Measurements from ENCODE around the gene ZNF80. TPM values are rescaled to one million over a fixed set of nuclear protein-coding genes. Genes with fewer than 3 reads are reported as not detected.
A peak's percentile ranks its signal among the peaks of the same experiment; 100 is the strongest.

ZNF80 gene
- total and polyA plus RNA-seq, 2 of the 8 experiments (the other 6 are each of a cell fraction or from before 2014, with no cell fraction given) = not detected

GRCh38 chr3:114213292-114213626 is 24.1 kb downstream of the ZNF80 start:
- no peak overlapping the region for H3K18ac ChIP-seq (ENCODE audit: extremely low read depth, low read length)
- H2BK5ac ChIP-seq (ENCODE audit: low read depth, low read length) = peak overlapping the region; percentile 79; the same call in 1 of the 2 replicates
- no peak overlapping the region for H2BK20ac ChIP-seq (ENCODE audit: low read length)
- peaks cover 0 to 4% (median 1%) of the 10 kb centered on the region in 4 experiments; a peak in 3 of 7 replicates for H3K27me3 ChIP-seq (replicated peaks in 1 of 4; ENCODE audit: control insufficient read depth in 3 of 4, extremely low read depth in 1 of 4, insufficient read depth in 3 of 4, low read length in 3 of 4)
- TF ChIP-seq CBX8 (IDR thresholded peaks at IDR 0.05; ENCODE audit: borderline replicate concordance, low read depth, low read length) (no peak), SAP30 (IDR thresholded peaks at IDR 0.05; ENCODE audit: insufficient read depth, insufficient replicate concordance, low read length) (no peak), YY1 (IDR thresholded peaks at IDR 0.05; ENCODE audit: low read depth, low read length) (no peak), EP300 (IDR thresholded peaks at IDR 0.05; ENCODE audit: borderline replicate concordance in 1 of 2, low read depth in 2 of 2, low read length in 2 of 2) (no peak), SIRT6 (IDR thresholded peaks at IDR 0.05; ENCODE audit: low read length) (no peak), CBX5 (IDR thresholded peaks at IDR 0.05; ENCODE audit: low read depth, low read length) (no peak)
- H3K56ac ChIP-seq (replicated peaks; ENCODE audit: insufficient read length, low read depth, low read length) = no peak overlapping the region
- no peaks in the 10 kb centered on the region for H3K79me1 ChIP-seq (ENCODE audit: low read depth, low read length)
- no peaks in the 10 kb centered on the region for H4K20me1 ChIP-seq (replicated peaks in 1 of 2; ENCODE audit: control insufficient read depth in 1 of 2, insufficient read depth in 2 of 2, low read length in 2 of 2)
- POLR2A ChIA-PET (ENCODE audit: partially characterized antibody) = interaction anchor here (0.7 kb wide), 1 partner anchor 77 kb away, joined by 3 read pairs; no protein-coding TSS in a partner anchor
- no peaks in the 10 kb centered on the region for H3K36me3 ChIP-seq (ENCODE audit: control insufficient read depth in 2 of 4, insufficient read depth in 4 of 4, low read length in 3 of 4)
- CTCF ChIA-PET (ENCODE audit: partially characterized antibody) = interaction anchor here (0.5 to 1.1 kb wide), 8 partner anchors 9 to 1136 kb away, joined by 3 to 4 read pairs (median 3); no protein-coding TSS in a partner anchor
- DNase-seq (ENCODE audit: low read depth in 1 of 2, low spot score in 2 of 2) = no peak
- H3K4me2 ChIP-seq (ENCODE audit: insufficient read depth in 1 of 2, low read depth in 2 of 2, low read length in 2 of 2) = peak overlapping the region; percentile 7 to 48; a peak in 1 of 4 replicates
- no peak overlapping the region for H2BK120ac ChIP-seq (replicated peaks; ENCODE audit: low read depth, low read length)
- no peak overlapping the region for H3K14ac ChIP-seq (ENCODE audit: insufficient read length)
- no peaks in the 10 kb centered on the region; the same call in 1 of the 2 replicates for H3K23me2 ChIP-seq (ENCODE audit: low read depth, low read length)
- no peak for FAIRE-seq
- no peak overlapping the region for H3K4ac ChIP-seq (replicated peaks; ENCODE audit: insufficient read length, low read depth, low read length)
- H4K5ac ChIP-seq (ENCODE audit: insufficient read length, low read depth, low read length) = no peak overlapping the region
- H3K4me3 ChIP-seq (ENCODE audit: extremely low read depth in 1 of 4, insufficient read depth in 2 of 4, low read depth in 3 of 4, low read length in 4 of 4) = no peak overlapping the region
- 0 out of 2 replicates have a peak overlapping the region, but pooled peaks have one; percentile 26 for H2AFZ ChIP-seq (ENCODE audit: low read length)
- no peaks in the 10 kb centered on the region for H3K9me3 ChIP-seq (ENCODE audit: insufficient read depth in 2 of 2, low read depth in 1 of 2, low read length in 1 of 2)
- no peak overlapping the region for H4K8ac ChIP-seq (ENCODE audit: extremely low read depth, insufficient read depth, low read length)
- H2AK5ac ChIP-seq (ENCODE audit: low read depth, low read length) = no peak overlapping the region
- H4K91ac ChIP-seq (replicated peaks; ENCODE audit: insufficient read length, low read length) = no peak overlapping the region
- no peak overlapping the region for H3K27ac ChIP-seq (ENCODE audit: low read depth, low read length)
- no peaks in the 10 kb centered on the region for H3K79me2 ChIP-seq (ENCODE audit: control insufficient read depth in 1 of 2, insufficient read depth in 2 of 2, low read length in 2 of 2)
- H3K4me1 ChIP-seq (replicated peaks in 1 of 4; ENCODE audit: control insufficient read depth in 3 of 4, insufficient read depth in 4 of 4, low read length in 3 of 4) = peaks cover 3 to 16% (median 4%) of the 10 kb centered on the region in 4 experiments; a peak in 6 of 7 replicates
- no peak overlapping the region for H3K23ac ChIP-seq (ENCODE audit: insufficient read length)
- H2BK15ac ChIP-seq (ENCODE audit: low read length) = no peak overlapping the region
- peak overlapping the region; percentile 76; the same call in 1 of the 2 replicates for H2BK12ac ChIP-seq (ENCODE audit: low read depth, low read length)
- WGBS, 2 experiments (ENCODE audit: extremely low coverage in 1 of 2, insufficient coverage in 1 of 2, insufficient read length in 1 of 2, insufficient replicate concordance in 2 of 2, low coverage in 1 of 2, low lambda C conversion rate in 2 of 2, missing lambda C conversion rate in 1 of 2) = 86% methylated on average over 4 of the region's 4 CpGs; no CpG with 5 or more reads in 1 of the 2 experiments
- no peak overlapping the region for H3K9ac ChIP-seq (replicated peaks in 1 of 4; ENCODE audit: extremely low read depth in 1 of 4, low read depth in 3 of 4, low read length in 3 of 4)
